Loucy (cell line): ENCODE data around the gene NSMCE1.
"Not testable (repeated sequence)": the region's sequence is repeated elsewhere in the genome, so short reads cannot be mapped to it uniquely, and the experiment has no call there.

ENCODE experiments used
- H2AFZ ChIP-seq: fragments of 200-600 bp; sonication (generic); 2 replicates; pipeline ENCODE4 v1.6.0; 2016; ENCODE audit warnings: antibody characterized with exemption, mild to moderate bottlenecking, low read length, moderate library complexity
- H3F3A ChIP-seq: fragments of 200-600 bp; 2 replicates; pipeline ENCODE4 v1.6.0; 2016; ENCODE audit warnings: antibody characterized with exemption, low read depth, mild to moderate bottlenecking
- H3K27me3 ChIP-seq: fragments of 200-600 bp; sonication (generic); 2 replicates; pipeline ENCODE4 v1.6.1; 2014; ENCODE audit warnings: low read length, mild to moderate bottlenecking; ENCODE audit not compliant: insufficient read depth, poor library complexity, severe bottlenecking
- H3K36me3 ChIP-seq: fragments of 200-600 bp; sonication (generic); 2 replicates; pipeline ENCODE4 v1.6.1; 2016; ENCODE audit warnings: low read length; ENCODE audit not compliant: insufficient read depth
- H3K4me1 ChIP-seq: fragments of 200-600 bp; sonication (generic); 2 replicates; pipeline ENCODE4 v1.5.1; 2014; ENCODE audit warnings: low read length, mild to moderate bottlenecking; ENCODE audit not compliant: insufficient read depth, poor library complexity, severe bottlenecking
- H3K4me2 ChIP-seq: fragments of 200-600 bp; sonication (generic); 2 replicates; pipeline ENCODE4 v1.6.0; 2014; ENCODE audit warnings: antibody characterized with exemption, low read length, low read depth, mild to moderate bottlenecking; ENCODE audit not compliant: poor library complexity, severe bottlenecking
- H3K4me3 ChIP-seq: fragments of 200-600 bp; sonication (generic); 2 replicates; pipeline ENCODE4 v1.5.1; 2014; ENCODE audit warnings: low read length, mild to moderate bottlenecking, mixed read lengths; ENCODE audit not compliant: poor library complexity, severe bottlenecking
- H3K79me2 ChIP-seq: fragments of 200-600 bp; sonication (generic); 2 replicates; pipeline ENCODE4 v1.6.1; 2014; ENCODE audit warnings: low read length; ENCODE audit not compliant: insufficient read depth
- H3K9ac ChIP-seq: fragments of 200-600 bp; sonication (generic); 2 replicates; pipeline ENCODE4 v1.6.0; 2014; ENCODE audit warnings: mild to moderate bottlenecking, low read depth, low read length, moderate library complexity; ENCODE audit not compliant: poor library complexity, severe bottlenecking
- H3K9me2 ChIP-seq: fragments of 200-600 bp; sonication (generic); replicated peaks from 2 replicates; pipeline ENCODE4 v1.6.1; 2016; ENCODE audit warnings: low read depth, low read length, mixed read lengths
- H3K9me3 ChIP-seq: fragments of 200-600 bp; sonication (generic); 2 replicates; pipeline ENCODE4 v1.6.1; 2014; ENCODE audit warnings: mild to moderate bottlenecking, antibody characterized with exemption, low read length, low read depth; ENCODE audit not compliant: insufficient read depth
- H4K20me1 ChIP-seq: fragments of 200-600 bp; sonication (generic); 2 replicates; pipeline ENCODE4 v1.6.0; 2014; ENCODE audit warnings: antibody characterized with exemption, low read length, mild to moderate bottlenecking; ENCODE audit not compliant: insufficient read depth, poor library complexity, severe bottlenecking
- EZH2phosphoT487 ChIP-seq: fragments of 200-600 bp; IDR thresholded peaks from 2 replicates; pipeline ENCODE4 v1.6.1; 2018; ENCODE audit warnings: antibody characterized with exemption, mild to moderate bottlenecking, moderate library complexity, borderline replicate concordance
- TF ChIP-seq, protein P1 (sequence below): fragments of 200-600 bp; sonication (generic); conservative IDR thresholded peaks from 2 replicates; pipeline ENCODE4 v1.5.1; 2014; ENCODE audit warnings: mild to moderate bottlenecking, antibody characterized with exemption, low read length

The NSMCE1 gene

DNA sequence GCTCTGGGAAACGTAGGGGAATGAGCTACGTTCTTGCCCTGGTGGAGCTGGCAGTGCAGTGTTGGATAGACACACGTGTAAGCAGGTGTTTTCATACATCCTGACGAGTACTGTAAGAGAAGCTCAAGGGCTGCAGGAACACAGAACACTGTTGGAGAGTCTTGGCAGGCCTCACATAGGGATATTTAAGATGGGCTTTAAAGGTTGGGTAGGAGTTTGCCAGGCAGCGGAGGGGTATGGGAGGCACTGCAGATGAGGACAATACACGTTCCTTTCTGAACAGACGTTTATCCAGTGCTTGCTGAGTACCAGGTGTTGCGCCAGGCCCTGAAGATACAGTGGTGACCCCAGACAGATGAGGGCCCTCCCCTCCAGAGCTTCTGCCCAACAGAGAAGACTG, 59.0 kb downstream of the NSMCE1 start:
- H3K4me1 ChIP-seq = peaks cover 20% of the 10 kb centered on the region
- H2AFZ ChIP-seq = no peak overlapping the region
- no peak overlapping the region for H3K9ac ChIP-seq
- no peak overlapping the region for H3K4me2 ChIP-seq
- no peaks in the 10 kb centered on the region for H4K20me1 ChIP-seq
- H3K4me3 ChIP-seq = no peak overlapping the region
- no peaks in the 10 kb centered on the region for H3K9me2 ChIP-seq
- H3K79me2 ChIP-seq = peaks cover 16% of the 10 kb centered on the region
- H3K9me3 ChIP-seq = no peaks in the 10 kb centered on the region
- peaks cover 5% of the 10 kb centered on the region; the same call in 1 of the 2 replicates for H3K36me3 ChIP-seq
- H3K27me3 ChIP-seq = no peaks in the 10 kb centered on the region
- TF ChIP-seq EZH2phosphoT487 = no peak
- TF ChIP-seq, protein P1, sequence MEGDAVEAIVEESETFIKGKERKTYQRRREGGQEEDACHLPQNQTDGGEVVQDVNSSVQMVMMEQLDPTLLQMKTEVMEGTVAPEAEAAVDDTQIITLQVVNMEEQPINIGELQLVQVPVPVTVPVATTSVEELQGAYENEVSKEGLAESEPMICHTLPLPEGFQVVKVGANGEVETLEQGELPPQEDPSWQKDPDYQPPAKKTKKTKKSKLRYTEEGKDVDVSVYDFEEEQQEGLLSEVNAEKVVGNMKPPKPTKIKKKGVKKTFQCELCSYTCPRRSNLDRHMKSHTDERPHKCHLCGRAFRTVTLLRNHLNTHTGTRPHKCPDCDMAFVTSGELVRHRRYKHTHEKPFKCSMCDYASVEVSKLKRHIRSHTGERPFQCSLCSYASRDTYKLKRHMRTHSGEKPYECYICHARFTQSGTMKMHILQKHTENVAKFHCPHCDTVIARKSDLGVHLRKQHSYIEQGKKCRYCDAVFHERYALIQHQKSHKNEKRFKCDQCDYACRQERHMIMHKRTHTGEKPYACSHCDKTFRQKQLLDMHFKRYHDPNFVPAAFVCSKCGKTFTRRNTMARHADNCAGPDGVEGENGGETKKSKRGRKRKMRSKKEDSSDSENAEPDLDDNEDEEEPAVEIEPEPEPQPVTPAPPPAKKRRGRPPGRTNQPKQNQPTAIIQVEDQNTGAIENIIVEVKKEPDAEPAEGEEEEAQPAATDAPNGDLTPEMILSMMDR = no peak
- H3F3A ChIP-seq = no peaks in the 10 kb centered on the region

DNA sequence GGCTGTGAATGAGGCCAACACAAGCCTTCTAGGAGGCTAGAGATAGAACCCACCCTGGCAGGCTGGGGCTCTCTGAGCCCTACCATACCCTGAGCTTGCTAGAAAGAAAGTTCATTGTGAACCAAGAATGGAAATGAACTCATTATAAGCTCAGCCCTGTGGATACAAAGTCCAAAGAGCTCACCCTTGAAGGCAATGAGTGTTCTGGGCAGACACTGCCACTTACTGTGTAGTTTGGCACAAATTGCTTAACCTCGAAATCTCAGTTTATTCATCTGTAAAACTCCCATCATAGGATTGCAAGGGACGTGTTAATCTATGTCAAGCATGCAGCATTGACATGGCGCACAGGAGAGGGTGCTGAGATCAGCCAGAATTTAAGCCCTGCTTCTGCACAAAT, 59.8 kb downstream of the NSMCE1 start:
- Histone ChIP-seq H3K79me2 (peaks cover 22% of the 10 kb centered on the region), H3F3A (no peaks in the 10 kb centered on the region), H3K9me3 (no peaks in the 10 kb centered on the region), H3K9me2 (no peaks in the 10 kb centered on the region), H3K9ac (no peak overlapping the region), H3K36me3 (peaks cover 4% of the 10 kb centered on the region; the same call in 1 of the 2 replicates), H3K4me1 (peaks cover 23% of the 10 kb centered on the region), H3K4me2 (no peak overlapping the region), H4K20me1 (no peaks in the 10 kb centered on the region), H3K27me3 (no peaks in the 10 kb centered on the region), H3K4me3 (no peak overlapping the region), H2AFZ (no peak overlapping the region)
- TF ChIP-seq, protein P1 = no peak
- no peak for TF ChIP-seq EZH2phosphoT487

DNA sequence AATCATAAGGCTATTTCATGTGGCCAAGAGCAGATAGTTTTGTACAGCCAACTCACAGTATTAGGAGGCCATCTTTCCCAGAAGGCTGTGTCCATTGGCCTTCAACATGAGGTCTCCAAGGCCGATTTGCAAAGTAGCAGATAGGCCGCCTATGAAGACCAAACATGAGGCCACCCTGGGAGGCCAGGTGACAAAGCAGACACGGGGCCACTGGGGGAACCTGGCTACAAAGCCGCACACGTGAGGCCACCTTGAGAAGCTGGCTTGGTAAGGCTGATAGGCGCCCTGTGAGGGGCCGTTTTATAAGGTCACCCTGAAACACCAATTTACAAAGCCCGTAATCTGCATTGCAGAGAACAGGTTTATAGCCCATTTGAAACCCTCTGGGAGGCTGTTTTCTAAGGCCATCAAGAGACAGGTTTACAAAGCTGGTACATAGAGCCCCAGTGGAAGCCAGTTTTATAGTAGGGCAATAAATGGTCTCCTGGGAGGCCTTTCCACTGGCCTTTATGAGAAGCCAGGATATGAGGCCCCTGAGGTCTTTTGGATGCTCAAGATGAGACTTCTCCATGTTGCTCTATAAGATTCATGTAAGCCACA, 60.4 kb downstream of the NSMCE1 start:
- Histone ChIP-seq H3K4me1 (peaks cover 23% of the 10 kb centered on the region), H3K4me2 (no peak overlapping the region), H3K27me3 (no peaks in the 10 kb centered on the region), H3F3A (no peaks in the 10 kb centered on the region), H3K9me2 (no peaks in the 10 kb centered on the region), H3K4me3 (no peak overlapping the region), H3K9me3 (no peaks in the 10 kb centered on the region), H2AFZ (no peak overlapping the region), H4K20me1 (no peaks in the 10 kb centered on the region), H3K79me2 (peaks cover 22% of the 10 kb centered on the region), H3K9ac (no peak overlapping the region), H3K36me3 (peaks cover 4% of the 10 kb centered on the region; the same call in 1 of the 2 replicates)
- TF ChIP-seq, protein P1 = no peak
- TF ChIP-seq EZH2phosphoT487 = no peak

DNA sequence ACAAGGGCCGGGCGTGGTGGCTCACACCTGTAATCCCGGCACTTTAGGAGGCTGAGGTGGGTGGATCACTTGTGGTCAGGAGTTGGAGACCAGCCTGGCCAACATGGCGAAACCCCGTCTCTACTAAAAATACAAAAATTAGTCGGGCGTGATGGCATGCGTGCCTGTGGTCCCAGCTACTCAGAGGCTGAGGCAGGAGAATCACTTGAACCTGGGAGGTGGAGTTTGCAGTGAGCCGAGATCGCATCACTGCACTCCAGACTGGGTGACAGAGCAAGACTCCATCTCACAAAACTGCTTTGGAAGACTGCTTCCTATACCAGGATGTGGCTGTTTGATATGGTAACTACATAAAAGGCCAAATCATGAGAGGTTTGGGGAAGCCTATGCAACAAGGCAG, 61.5 kb downstream of the NSMCE1 start:
- peaks cover 22% of the 10 kb centered on the region for H3K79me2 ChIP-seq
- peaks cover 29% of the 10 kb centered on the region for H3K4me1 ChIP-seq
- not testable (repeated sequence) for H4K20me1 ChIP-seq, H3K4me3 ChIP-seq, H3K9me3 ChIP-seq, H3F3A ChIP-seq, H3K4me2 ChIP-seq, H2AFZ ChIP-seq, H3K36me3 ChIP-seq, H3K27me3 ChIP-seq, H3K9me2 ChIP-seq, H3K9ac ChIP-seq
